A549 (cell line): Measurements from ENCODE around the gene ALG2. TPM values are rescaled to one million over a fixed set of nuclear protein-coding genes. Genes with fewer than 3 reads are reported as not detected.
A peak's percentile ranks its signal among the peaks of the same experiment; 100 is the strongest.

Experiments used
- ATAC-seq, 2 experiments: fragments of 200-7000 bp in 1 of 2; fragments of >200 bp in 1 of 2; cut with Nextera tagmentation in 1 of 2; cut with Tn5 transposase in 1 of 2; 3 replicates each; pipeline versions ENCODE4 v1.8.0 to v1.9.1; 2018 to 2020; ENCODE audit warnings: mild to moderate bottlenecking in 1 of 2, moderate library complexity in 1 of 2
- CTCF ChIA-PET: fragments of 300-600 bp; sonication (Branson Sonifier 250); formaldehyde crosslinking; extraction: SDS; loops from one replicate; lab custom pipeline; 2021; ENCODE audit warnings: antibody characterized with exemption, inconsistent platforms; lab: Yijun Ruan, JAX
- POLR2A ChIA-PET: fragments of 350-600 bp; formaldehyde crosslinking; extraction: SDS; loops from one replicate; lab custom pipeline; 2021; ENCODE audit warnings: antibody characterized with exemption, inconsistent platforms; lab: Yijun Ruan, JAX
- DNase-seq, 2 experiments: peaks; one replicate each; pipeline versions ENCODE4 v3.0.0 to v3.0.0-alpha.2; 2011 to 2016; ENCODE audit warnings: low read depth in 1 of 2, low spot score in 1 of 2
- FAIRE-seq: peaks from 2 replicates; lab custom pipeline; 2011; peaks lifted over from hg19 to GRCh38; lab: Jason Lieb, UNC
- H3K27ac ChIP-seq, 2 experiments: fragments of >200 bp; sonication (Bioruptor Twin); formaldehyde crosslinking; 3 replicates each; pipeline ENCODE4 v1.5.1; 2016 to 2017
- H3K4me1 ChIP-seq: fragments of >200 bp; sonication (Bioruptor Twin); formaldehyde crosslinking; 3 replicates; pipeline ENCODE4 v1.6.1; 2016
- H3K4me2 ChIP-seq: fragments of >200 bp; sonication (Bioruptor Twin); formaldehyde crosslinking; 3 replicates; pipeline ENCODE4 v1.6.1; 2016
- H3K4me3 ChIP-seq: fragments of >200 bp; sonication (Bioruptor Twin); formaldehyde crosslinking; 3 replicates; pipeline ENCODE4 v1.5.1; 2016
- H3K9me3 ChIP-seq: fragments of >200 bp; sonication (Bioruptor Twin); formaldehyde crosslinking; 3 replicates; pipeline ENCODE4 v1.6.1; 2016
- CBX2 ChIP-seq: fragments of 200-600 bp; sonication (generic); IDR thresholded peaks from 2 replicates; pipeline ENCODE4 v1.6.1; 2016; ENCODE audit warnings: low read depth, mild to moderate bottlenecking, borderline replicate concordance
- ESRRA ChIP-seq: fragments of 150-350 bp; IDR thresholded peaks from 2 replicates; pipeline ENCODE4 v1.6.1; 2014; ENCODE audit warnings: mild to moderate bottlenecking, low read length, borderline replicate concordance
- FOSL2 ChIP-seq, 2 experiments: fragments of 450-650 bp in 1 of 2; fragments of >200 bp in 1 of 2; sonication (Bioruptor Twin) in 1 of 2; formaldehyde crosslinking; IDR thresholded peaks; 2 replicates each; pipeline versions ENCODE4 v1.5.0 to v1.6.1; 2016 to 2020; ENCODE audit warnings: mild to moderate bottlenecking in 1 of 2, moderate library complexity in 1 of 2
- HDAC2 ChIP-seq: fragments of 200-600 bp; sonication (generic); IDR thresholded peaks from 2 replicates; pipeline ENCODE4 v1.6.1; 2016
- HEYL ChIP-seq: fragments of 250-450 bp; sonication (Bioruptor Pico); IDR thresholded peaks from 2 replicates; pipeline ENCODE4 v1.8.0; 2021; ENCODE audit warnings: mild to moderate bottlenecking, moderate library complexity
- JUN ChIP-seq, 2 experiments: fragments of >200 bp; sonication (Bioruptor Twin); formaldehyde crosslinking; IDR thresholded peaks; 2 replicates in 1 of 2; 3 replicates in 1 of 2; pipeline ENCODE4 v1.6.1; 2016 to 2017
- KDM1A ChIP-seq: fragments of 200-600 bp; sonication (generic); IDR thresholded peaks from 2 replicates; pipeline ENCODE4 v1.6.1; 2016; ENCODE audit warnings: low read depth, mild to moderate bottlenecking
- MAZ ChIP-seq: fragments of 150-350 bp; IDR thresholded peaks from 2 replicates; pipeline ENCODE4 v1.6.1; 2014; ENCODE audit warnings: antibody characterized with exemption, low read depth, low read length, borderline replicate concordance
- NR3C1 ChIP-seq: fragments of >200 bp; sonication (Bioruptor Twin); formaldehyde crosslinking; IDR thresholded peaks from 3 replicates; pipeline ENCODE4 v1.6.1; 2017
- POLR2A ChIP-seq: IDR thresholded peaks from 2 replicates; pipeline ENCODE4 v1.6.1; 2012; ENCODE audit warnings: mild to moderate bottlenecking, low read length
- RAD21 ChIP-seq, 2 experiments: fragments of >200 bp in 1 of 2; sonication (Bioruptor Twin) in 1 of 2; formaldehyde crosslinking in 1 of 2; IDR thresholded peaks in 1 of 2; conservative IDR thresholded peaks in 1 of 2; 2 replicates in 1 of 2; 3 replicates in 1 of 2; pipeline ENCODE4 v1.6.1; 2012 to 2018; ENCODE audit warnings: inconsistent platforms in 1 of 2
- RFX5 ChIP-seq: fragments of 450-650 bp; IDR thresholded peaks from 2 replicates; pipeline ENCODE4 v1.7.1; 2014; ENCODE audit warnings: antibody characterized with exemption, mild to moderate bottlenecking, moderate library complexity
- ZC3H11A ChIP-seq: fragments of 450-650 bp; IDR thresholded peaks from 2 replicates; pipeline ENCODE4 v1.6.1; 2014; ENCODE audit warnings: antibody characterized with exemption, mild to moderate bottlenecking
- WGBS: methylation state at CpG from one replicate; pipeline ENCODE4 v1.1.6; 2017; ENCODE audit errors: missing lambda C conversion rate; 5-methylcytosine and 5-hydroxymethylcytosine counted together
- polyA plus RNA-seq, 4 experiments: library from polyadenylated mRNA; depleted of rRNA in 3 of 4; stranded (reverse); fragments of >200 nt; fragmentation: RNase III in 1 of 4; extraction: RNeasy Plus Mini Kit Qiagen cat#74134 plus additional on column Dnase treatment in 1 of 4; gene quantifications; 2 replicates in 3 of 4; 3 replicates in 1 of 4; pipeline ENCODE4 v1.2.3, GENCODE V29; 2011 to 2017
- TF ChIP-seq, protein P1 (sequence below): fragments of 200-600 bp; sonication (generic); IDR thresholded peaks from 2 replicates; pipeline ENCODE4 v1.6.1; 2016; ENCODE audit warnings: antibody characterized with exemption, mild to moderate bottlenecking, moderate library complexity
- TF ChIP-seq, protein P2 (sequence below): fragments of 150-350 bp; IDR thresholded peaks from 2 replicates; pipeline ENCODE4 v1.6.1; 2014; ENCODE audit warnings: low read depth, mild to moderate bottlenecking, low read length
- TF ChIP-seq, protein P3 (sequence below): fragments of 250-450 bp; sonication (Bioruptor Pico); IDR thresholded peaks from 2 replicates; pipeline ENCODE4 v1.5.0; 2020; ENCODE audit warnings: low read depth, mild to moderate bottlenecking, moderate library complexity
- TF ChIP-seq, protein P4 (sequence below): IDR thresholded peaks from 2 replicates; pipeline ENCODE4 v1.6.1; 2012; ENCODE audit warnings: low read depth, borderline replicate concordance
- TF ChIP-seq, protein P5 (sequence below): fragments of 250-450 bp; sonication (Bioruptor Pico); IDR thresholded peaks from 2 replicates; pipeline ENCODE4 v1.5.0; 2021; ENCODE audit warnings: mild to moderate bottlenecking, moderate library complexity, borderline replicate concordance

Gene ALG2
- polyA plus RNA-seq, 2 of the 4 experiments (the other 2 are of a cell fraction) = 26.6 to 76.3 TPM

DNA sequence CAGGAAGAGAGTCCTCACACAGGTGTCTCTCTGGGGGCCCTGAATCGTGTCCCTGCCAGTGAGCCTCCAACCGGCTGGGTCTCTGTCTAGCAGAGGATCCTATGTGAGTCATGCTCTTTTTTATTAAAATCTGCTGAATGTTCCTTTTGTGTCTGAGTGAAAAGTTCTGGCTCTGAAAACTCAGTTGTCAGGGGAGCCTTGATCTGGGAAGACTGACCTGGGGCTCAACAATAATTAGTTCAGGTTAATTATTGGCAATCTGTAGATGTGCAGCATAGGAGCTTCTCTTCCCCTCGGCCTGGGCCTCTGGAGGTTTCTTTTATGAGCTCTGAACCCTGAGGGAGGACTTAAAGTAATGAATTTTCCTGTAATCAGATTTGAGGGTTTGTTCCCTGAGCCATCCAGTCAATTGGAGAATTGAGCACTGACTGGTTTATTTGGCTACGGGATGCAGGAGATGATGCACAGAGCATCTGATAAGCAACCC, 45.2 kb downstream of the ALG2 start (continued):
- TF ChIP-seq FOSL2 (IDR thresholded peaks at IDR 0.05) (no peak), FOSL2 (CRISPR knock-in tag; IDR thresholded peaks at IDR 0.05) (no peak), CBX2 (no peak)
- TF ChIP-seq, all 56 proteins: peak for 0

DNA sequence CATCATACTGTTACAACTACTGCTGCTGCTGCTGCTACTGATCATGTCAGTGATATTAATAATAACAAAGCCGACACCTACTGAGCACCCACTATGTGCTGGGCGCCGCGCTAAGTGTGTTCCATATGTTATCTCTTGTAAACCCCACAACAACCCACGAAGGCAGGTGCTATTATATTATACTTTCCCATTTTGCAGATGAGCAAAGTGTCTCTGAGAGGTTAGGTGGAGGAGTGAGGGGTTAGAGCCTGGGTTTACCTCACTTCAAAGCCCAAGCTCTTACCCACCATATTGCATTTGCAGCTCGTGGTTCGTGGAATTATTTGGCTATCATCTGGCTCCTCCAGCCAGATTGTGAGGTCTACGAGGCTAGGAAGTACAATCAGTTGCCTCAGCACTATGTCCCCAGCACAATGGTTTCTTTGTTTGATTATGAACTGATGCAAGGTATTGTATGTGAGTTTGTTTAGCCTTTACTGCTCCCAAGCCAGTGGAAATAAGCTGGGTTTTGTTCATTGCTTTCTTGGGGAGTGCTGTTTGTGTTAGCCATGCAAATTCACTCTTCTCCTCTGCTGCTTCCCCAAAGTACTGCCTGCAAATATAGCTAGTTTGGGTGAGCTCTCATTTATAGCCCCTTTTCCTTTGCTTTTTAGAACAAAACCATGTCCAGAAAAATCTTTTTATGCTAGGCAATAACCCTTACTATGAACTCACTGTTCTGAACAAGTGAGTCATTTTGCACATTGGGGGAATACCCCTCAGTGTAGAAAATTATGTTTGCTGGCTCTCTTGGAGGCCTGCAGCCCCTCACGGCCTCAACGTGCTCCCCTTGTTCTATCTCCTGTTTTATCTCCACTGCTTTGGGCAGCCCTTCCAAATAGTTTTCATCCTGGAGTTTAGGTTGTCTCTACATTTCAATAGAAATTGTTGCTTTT, 47.9 kb downstream of the ALG2 start:
- H3K4me2 ChIP-seq = no peak overlapping the region
- ATAC-seq = no peak
- ChIA-PET CTCF (interaction anchor here (1.1 to 6.8 kb wide), 4 partner anchors 10 to 31 kb away, joined by 3 to 59 read pairs (median 13); no protein-coding TSS in a partner anchor), POLR2A (no interaction called here)
- TF ChIP-seq HEYL (CRISPR knock-in tag) = no peak
- no peak for TF ChIP-seq JUN (IDR thresholded peaks at IDR 0.05)
- TF ChIP-seq MAZ = no peak
- no peak for TF ChIP-seq RFX5
- TF ChIP-seq ZC3H11A = no peak
- 54% methylated on average over 10 of the region's 10 CpGs for WGBS
- H3K27ac ChIP-seq = no peak overlapping the region
- no peaks in the 10 kb centered on the region for H3K9me3 ChIP-seq
- FAIRE-seq = peak; percentile 36
- H3K4me3 ChIP-seq = no peak overlapping the region
- H3K4me1 ChIP-seq = no peaks in the 10 kb centered on the region
- no peak for DNase-seq

DNA sequence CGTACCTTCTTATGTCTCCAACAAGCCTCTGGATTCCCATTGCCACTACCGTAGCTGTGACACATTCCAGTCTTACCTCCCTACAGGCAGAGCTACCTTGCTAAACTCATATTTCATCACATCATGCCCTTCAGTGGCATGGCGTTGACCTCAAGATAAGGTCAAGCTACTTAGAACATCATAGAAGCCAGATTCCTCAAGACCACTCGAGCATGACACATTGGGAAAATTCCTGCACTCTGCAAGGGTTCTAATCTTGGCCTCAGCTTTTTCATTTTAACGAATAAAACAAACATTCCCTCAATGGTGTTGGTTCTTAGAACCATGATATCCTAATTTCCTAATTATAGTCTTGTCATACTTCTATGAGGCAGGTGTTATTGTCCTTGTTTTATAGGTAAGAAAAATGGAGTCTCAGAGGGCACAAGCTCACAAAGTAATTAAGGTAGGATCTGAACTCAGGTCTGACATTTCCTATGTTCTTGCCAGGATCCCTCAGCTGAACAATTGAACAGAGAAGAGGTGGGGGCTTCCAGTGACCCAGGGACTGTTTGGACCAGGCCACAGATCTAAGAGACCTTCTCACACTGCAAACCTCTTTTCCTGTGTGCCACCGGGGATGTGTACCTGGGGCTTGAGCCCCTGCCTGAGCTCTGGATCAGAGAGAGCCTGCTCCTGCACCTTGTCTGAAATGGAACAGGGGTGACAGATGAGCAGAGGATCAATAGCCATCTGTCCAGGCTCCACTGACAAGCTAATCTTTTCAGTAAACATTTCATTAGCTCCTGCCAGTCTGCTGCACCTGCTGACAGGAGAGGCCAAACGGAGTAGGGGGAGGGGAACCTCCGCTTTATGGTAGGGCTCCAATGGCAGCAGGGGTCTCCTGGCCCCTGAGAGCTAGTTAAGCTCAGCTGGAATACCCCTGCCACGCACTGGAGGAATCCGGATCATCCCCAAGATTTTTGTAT, 49.3 kb downstream of the ALG2 start:
- Histone ChIP-seq H3K9me3 (no peaks in the 10 kb centered on the region), H3K4me2 (no peak overlapping the region), H3K4me1 (no peaks in the 10 kb centered on the region), H3K4me3 (no peak overlapping the region), H3K27ac (no peak overlapping the region)
- no peak for ATAC-seq
- no peak for DNase-seq
- CTCF ChIA-PET = interaction anchor here (0.6 to 6.8 kb wide), 8 partner anchors 9 to 976 kb away, joined by 3 to 59 read pairs (median 4); no protein-coding TSS in a partner anchor
- POLR2A ChIA-PET = no interaction called here
- 54% methylated on average over 10 of the region's 10 CpGs for WGBS
- TF ChIP-seq, protein P1, sequence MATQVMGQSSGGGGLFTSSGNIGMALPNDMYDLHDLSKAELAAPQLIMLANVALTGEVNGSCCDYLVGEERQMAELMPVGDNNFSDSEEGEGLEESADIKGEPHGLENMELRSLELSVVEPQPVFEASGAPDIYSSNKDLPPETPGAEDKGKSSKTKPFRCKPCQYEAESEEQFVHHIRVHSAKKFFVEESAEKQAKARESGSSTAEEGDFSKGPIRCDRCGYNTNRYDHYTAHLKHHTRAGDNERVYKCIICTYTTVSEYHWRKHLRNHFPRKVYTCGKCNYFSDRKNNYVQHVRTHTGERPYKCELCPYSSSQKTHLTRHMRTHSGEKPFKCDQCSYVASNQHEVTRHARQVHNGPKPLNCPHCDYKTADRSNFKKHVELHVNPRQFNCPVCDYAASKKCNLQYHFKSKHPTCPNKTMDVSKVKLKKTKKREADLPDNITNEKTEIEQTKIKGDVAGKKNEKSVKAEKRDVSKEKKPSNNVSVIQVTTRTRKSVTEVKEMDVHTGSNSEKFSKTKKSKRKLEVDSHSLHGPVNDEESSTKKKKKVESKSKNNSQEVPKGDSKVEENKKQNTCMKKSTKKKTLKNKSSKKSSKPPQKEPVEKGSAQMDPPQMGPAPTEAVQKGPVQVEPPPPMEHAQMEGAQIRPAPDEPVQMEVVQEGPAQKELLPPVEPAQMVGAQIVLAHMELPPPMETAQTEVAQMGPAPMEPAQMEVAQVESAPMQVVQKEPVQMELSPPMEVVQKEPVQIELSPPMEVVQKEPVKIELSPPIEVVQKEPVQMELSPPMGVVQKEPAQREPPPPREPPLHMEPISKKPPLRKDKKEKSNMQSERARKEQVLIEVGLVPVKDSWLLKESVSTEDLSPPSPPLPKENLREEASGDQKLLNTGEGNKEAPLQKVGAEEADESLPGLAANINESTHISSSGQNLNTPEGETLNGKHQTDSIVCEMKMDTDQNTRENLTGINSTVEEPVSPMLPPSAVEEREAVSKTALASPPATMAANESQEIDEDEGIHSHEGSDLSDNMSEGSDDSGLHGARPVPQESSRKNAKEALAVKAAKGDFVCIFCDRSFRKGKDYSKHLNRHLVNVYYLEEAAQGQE = no peak
- TF ChIP-seq NR3C1 = no peak
- TF ChIP-seq FOSL2 (IDR thresholded peaks at IDR 0.05) = no peak
- no peak for TF ChIP-seq FOSL2 (CRISPR knock-in tag; IDR thresholded peaks at IDR 0.05)
- TF ChIP-seq, protein P2, sequence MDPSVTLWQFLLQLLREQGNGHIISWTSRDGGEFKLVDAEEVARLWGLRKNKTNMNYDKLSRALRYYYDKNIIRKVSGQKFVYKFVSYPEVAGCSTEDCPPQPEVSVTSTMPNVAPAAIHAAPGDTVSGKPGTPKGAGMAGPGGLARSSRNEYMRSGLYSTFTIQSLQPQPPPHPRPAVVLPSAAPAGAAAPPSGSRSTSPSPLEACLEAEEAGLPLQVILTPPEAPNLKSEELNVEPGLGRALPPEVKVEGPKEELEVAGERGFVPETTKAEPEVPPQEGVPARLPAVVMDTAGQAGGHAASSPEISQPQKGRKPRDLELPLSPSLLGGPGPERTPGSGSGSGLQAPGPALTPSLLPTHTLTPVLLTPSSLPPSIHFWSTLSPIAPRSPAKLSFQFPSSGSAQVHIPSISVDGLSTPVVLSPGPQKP = no peak
- TF ChIP-seq, protein P3, sequence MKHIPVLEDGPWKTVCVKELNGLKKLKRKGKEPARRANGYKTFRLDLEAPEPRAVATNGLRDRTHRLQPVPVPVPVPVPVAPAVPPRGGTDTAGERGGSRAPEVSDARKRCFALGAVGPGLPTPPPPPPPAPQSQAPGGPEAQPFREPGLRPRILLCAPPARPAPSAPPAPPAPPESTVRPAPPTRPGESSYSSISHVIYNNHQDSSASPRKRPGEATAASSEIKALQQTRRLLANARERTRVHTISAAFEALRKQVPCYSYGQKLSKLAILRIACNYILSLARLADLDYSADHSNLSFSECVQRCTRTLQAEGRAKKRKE (CRISPR knock-in tag) = no peak
- no peak for TF ChIP-seq HDAC2
- TF ChIP-seq, protein P4, sequence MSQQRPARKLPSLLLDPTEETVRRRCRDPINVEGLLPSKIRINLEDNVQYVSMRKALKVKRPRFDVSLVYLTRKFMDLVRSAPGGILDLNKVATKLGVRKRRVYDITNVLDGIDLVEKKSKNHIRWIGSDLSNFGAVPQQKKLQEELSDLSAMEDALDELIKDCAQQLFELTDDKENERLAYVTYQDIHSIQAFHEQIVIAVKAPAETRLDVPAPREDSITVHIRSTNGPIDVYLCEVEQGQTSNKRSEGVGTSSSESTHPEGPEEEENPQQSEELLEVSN = no peak
- no peak for TF ChIP-seq POLR2A
- no peak for TF ChIP-seq RAD21 (conservative IDR thresholded peaks at IDR 0.05 in 1 of 2, IDR thresholded peaks at IDR 0.05 in 1 of 2)
- TF ChIP-seq ESRRA = no peak
- TF ChIP-seq, protein P5, sequence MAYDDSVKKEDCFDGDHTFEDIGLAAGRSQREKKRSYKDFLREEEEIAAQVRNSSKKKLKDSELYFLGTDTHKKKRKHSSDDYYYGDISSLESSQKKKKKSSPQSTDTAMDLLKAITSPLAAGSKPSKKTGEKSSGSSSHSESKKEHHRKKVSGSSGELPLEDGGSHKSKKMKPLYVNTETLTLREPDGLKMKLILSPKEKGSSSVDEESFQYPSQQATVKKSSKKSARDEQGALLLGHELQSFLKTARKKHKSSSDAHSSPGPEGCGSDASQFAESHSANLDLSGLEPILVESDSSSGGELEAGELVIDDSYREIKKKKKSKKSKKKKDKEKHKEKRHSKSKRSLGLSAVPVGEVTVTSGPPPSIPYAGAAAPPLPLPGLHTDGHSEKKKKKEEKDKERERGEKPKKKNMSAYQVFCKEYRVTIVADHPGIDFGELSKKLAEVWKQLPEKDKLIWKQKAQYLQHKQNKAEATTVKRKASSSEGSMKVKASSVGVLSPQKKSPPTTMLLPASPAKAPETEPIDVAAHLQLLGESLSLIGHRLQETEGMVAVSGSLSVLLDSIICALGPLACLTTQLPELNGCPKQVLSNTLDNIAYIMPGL (CRISPR knock-in tag) = no peak
- no peak for TF ChIP-seq KDM1A
- FAIRE-seq = no peak
